Activated CD4-positive, alpha-beta T cell treated with anti-CD3 and anti-CD28 coated beads for 4 hours (primary cell): Measurements from ENCODE around the gene GNGT2.

Source experiments
- DNase-seq, 2 donors: peaks; one replicate each; pipeline ENCODE4 v3.0.0-alpha.2; 2020

The GNGT2 gene

DNA sequence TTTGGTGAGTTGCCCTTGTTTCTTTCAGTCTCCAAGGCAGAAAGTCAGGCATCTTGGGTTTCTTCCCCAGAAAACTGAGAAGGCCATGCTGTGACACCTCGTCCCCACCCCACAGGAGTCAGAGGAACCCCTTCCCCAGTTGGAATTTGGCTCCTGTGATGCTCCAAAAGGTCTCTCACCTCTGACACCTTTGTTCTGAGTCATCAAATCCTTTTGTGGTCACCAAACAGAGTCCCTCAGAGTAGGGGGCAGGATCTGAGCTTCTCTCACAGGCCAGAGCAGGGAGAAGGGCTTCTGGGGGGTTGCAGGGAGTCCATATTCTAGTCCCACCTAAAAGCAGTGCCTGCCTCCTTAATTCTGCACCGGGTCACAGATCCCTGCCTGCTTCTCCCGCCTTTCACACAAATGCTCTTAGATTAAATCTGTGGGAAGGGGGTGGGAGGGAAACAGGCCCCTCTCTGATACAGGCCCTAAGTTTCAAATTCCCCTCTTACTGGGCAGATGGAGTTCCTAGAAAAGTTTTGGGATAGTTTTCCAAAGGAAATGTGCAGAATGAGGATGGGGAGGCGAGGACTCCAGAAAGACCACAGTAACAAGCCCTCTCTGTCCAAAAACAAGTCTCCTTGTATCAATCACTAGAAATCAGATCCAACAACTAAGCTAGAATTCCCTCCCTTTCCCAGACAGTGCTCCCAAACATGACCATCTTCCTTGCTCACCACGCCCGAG lies 18.9 kb upstream of the GNGT2 start:
- DNase-seq, result no peak

DNA sequence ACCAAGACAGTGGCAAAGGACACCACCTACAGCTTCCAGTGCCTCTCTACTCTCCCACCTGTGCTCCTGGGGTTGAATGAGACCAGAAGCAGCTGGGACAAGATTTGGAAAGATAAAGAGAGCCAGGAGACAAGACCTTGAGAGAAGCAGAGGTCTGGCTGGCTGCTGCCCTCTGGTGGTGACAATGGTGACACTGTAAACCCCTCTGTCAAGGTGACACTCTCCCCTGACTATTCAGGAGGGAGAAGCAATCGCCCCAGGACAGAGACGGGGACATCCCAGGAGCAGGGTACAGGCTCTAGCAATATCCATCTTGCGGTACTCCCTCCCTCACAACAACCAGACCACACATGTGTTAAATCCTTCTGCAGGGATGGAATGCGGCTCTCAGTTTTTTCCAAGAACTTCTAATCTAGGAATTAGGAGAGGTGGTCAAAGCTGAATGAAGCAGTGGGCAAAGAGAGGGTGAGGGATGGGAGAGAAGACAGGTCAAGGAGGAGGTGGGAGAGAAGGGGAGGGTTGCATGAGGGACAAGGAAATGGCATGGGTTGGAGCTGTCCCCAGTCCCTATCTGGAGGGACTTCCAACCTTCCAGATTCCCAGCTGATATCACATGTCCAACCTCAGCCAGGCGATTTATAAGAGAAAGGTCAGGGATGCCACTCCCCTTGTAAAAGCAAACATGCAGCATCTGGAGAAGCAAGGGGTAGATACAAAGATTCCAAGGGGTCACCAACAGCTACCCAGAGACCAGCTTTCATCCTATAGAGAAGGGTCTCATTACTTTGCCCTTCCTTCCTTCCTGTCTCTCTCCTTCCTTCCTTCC lies 17.3 kb upstream of the GNGT2 start:
- DNase-seq, result peak; percentile 74 to 84

DNA sequence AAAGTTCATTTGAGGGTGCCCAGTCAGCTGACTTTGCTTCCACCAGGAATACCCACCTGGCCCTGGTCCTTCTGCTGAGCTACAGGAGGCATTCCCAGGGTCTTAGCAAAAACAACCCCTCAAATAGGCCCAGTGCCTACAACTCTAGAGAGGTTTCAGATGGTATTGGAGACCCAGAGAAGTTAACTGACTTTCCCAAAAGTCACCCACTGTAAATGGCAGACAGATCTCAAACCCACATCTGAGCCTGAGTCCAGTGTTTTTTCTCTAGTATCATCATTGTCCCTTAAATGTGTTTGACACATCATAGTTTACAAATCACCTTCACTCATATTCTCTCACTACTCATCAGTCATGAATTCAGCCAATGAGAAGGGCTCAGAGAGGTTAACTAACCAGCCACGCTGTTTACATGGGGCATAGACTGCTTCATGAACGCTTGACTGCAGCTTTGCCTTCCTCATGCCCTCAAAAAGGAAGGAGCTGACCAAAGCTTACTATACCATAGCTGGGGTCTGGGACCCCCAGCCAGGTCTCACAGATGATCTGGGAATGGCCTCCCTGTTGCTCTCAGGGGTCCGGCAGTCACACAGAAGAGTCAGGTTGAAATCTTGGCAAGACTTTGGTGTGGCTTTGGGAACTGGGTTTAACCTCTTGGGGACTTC lies 16.5 kb upstream of the GNGT2 start:
- no peak for DNase-seq

- no peak for DNase-seq
Measured at GRCh38 chr17:49225554-49226236, 15.3 kb upstream of the GNGT2 start.

- no peak for DNase-seq
Measured at GRCh38 chr17:49224997-49225337, 14.6 kb upstream of the GNGT2 start.

GRCh38 chr17:49224198-49224996 lies 14.0 kb upstream of the GNGT2 start:
- peak; percentile 32 to 50 for DNase-seq

DNA sequence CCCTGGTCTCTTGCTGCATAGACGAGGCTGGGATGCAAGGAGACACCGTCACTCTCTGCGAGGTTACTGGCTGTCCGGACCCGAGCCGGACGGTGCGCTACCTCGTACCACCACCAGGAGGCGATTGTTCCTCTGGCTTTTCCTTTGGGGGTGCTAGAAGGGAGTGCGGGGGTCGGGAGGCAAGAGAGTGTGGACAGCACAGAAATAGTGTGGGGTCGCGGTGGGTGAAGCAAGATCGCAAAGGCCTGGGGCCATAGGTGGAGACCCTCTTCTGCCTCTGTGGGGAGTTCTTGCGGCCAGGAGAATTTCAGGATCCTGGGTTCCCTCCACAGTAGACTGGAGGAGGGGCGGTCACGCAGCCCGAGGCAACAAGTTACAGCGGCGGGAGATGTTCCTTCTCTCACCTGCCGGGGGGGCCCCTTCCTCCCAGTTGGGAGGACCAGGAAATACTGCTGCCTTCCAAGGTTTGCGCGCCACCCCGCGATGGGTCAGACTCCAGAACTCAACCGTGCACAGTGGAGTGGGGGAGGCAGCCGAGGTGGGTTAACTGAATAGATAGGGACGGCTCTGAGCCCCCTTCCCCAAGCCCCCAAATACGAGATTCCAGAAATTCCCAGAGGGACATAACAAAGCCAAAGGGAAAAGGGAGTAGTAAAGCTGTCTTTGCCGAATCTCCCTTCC lies 13.3 kb upstream of the GNGT2 start:
- peak; percentile 49 to 73 for DNase-seq

GRCh38 chr17:49223168-49223516 lies 12.8 kb upstream of the GNGT2 start:
- DNase-seq, result no peak

DNA sequence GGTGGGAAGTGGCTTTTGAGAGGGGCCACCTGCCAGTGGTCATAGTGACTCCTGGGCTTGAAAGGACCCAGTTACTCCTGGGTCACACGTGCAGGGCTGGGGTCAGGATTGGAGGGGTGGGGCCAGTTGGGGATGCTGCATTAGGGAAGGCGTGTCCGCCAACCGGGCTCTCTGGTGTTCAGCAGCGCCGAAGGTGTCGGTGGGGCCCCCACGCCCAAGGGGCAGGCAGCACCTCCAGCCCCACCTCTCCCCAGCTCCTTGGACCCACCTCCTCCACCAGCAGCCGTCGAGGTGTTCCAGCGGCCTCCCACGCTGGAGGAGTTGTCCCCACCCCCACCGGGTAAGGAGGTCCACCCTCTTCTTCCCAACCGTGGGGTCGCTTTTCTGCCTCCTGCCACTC lies 9.6 kb upstream of the GNGT2 start:
- DNase-seq, result no peak

DNA sequence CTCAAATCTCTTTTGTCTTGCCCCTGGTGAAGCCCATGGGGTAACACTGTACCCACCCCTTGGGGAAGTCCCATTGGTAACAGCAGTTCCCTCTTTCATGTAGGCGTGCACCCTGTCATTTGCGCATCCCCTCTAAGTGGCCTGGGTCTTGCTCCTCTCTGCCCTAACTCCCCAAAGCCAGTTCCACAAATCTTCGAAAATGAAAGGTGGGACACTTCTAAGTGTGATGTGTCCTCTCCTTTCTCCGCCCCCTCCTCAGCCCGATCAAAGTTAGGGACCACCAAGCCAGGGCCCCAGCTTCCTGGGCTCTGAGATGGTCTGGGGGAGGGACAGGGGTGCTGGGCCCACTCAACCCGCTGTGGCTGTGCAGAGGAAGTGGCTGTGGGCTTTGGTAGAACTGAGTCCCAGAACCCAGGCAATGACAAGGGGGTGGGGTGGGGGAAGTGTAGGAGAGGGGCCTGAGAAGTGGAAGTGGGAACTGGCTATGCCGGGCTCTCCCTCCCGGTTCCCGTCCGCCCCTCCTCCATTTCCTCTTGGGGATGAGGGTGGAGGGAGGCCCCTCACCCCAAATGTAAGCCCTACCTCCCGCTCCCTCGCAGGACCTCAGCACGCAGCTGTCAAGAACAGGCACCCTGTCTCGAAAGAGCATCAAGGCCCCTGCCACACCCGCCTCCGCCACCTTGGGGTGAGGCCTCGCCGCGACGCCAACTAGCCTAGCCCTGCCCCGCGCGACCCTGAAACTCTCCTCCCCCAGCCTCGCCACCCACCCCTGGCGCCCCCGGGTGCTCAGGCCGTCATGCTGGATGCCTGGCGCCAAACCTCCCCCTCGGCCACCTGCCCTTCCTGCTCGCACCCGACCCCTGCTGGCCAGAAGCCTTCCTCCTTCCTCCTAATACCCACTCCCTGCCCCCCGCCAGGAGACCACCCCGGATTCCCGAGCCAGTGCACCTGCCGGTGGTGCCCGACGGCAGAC lies 8.9 kb upstream of the GNGT2 start:
- peak; percentile 21 to 32 for DNase-seq

DNA sequence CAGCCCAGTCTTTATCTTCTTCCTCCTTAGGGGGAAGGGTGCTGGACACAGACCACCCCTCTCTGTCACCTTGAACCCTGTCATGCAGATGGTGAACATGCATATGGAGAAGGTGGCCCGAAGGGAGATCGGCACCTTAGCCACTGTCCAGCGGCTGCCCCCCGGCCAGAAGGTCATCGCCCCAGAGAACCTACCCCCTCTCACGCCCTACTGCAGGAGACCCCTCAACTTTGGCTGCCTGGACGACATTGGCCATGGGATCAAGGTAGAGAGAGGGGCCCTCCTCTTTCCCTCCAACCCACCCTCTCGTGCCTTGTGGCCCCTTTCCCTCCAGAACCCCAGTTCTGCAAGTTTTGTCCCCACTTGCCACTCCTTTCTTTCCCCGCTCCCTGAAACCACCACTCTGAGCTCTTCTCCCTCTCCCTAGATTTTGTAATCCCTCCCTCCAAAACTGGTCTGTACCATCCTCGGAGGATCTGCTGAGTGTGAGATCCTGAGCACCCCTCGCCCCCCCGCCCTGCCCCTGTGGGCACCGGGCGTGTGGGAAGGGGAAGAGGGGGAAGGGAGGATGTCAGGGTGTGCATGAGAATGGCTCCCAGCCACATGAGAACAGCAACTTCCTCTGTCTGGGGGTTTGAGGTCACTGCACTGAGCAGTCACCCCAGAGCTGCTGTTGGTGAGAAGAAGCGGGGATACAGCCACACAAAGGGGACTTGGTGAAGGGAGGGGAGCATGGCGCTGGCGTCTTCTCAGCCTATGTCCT lies 7.5 kb upstream of the GNGT2 start:
- peak; percentile 55 to 58 for DNase-seq

DNA sequence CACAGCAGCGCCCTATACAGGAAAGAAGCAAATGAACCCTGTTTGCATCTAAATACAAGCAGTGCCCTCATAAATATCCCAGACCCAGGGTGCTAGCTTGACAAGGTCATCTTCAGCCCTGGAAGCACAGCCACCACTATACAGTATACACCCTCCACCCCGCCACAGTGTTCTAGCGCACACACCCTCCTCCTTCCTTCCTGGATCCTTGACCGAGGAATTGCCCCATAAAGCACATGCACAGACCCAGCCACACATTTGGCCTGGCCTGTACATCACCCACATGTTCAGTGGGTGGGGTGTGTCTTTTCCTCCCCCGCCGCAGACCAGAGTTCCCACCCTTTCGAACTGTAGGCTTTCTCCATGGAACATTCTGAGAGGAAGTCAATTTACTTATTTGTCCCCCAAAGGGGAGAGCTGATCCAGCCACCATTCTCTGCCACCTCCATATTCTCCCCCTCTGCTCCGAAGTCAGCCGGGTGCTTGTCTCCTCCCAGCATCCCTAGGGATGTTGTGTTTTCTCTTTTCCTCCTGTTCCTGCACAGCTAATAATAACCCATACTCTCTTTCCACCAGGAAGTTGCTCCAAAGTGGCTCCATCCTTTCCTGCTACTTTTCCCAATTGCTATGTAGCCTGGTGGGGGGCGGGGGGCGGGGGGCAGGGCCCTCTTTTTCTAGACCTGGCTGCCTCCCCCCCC lies 6.7 kb upstream of the GNGT2 start:
- DNase-seq, result no peak

DNA sequence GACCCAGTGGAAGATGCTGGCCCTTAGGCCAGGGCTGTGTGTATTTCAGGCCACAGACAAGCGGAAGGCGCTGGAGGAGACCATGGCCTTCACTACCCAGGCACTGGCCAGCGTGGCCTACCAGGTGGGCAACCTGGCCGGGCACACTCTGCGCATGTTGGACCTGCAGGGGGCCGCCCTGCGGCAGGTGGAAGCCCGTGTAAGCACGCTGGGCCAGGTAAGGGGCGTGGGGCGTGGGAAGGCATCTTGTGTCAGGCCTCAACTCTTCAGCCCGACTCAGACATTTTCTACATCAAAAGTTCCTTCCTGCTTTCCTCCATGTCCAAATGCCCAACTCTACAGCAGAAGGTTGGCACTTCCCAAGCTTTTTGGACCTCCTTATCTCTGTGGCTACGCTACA lies 6.1 kb upstream of the GNGT2 start:
- DNase-seq, result no peak

- no peak for DNase-seq
Measured at GRCh38 chr17:49214676-49215360, 4.4 kb upstream of the GNGT2 start.

- no peak for DNase-seq
Measured at GRCh38 chr17:49213847-49214246, 3.5 kb upstream of the GNGT2 start.

DNA sequence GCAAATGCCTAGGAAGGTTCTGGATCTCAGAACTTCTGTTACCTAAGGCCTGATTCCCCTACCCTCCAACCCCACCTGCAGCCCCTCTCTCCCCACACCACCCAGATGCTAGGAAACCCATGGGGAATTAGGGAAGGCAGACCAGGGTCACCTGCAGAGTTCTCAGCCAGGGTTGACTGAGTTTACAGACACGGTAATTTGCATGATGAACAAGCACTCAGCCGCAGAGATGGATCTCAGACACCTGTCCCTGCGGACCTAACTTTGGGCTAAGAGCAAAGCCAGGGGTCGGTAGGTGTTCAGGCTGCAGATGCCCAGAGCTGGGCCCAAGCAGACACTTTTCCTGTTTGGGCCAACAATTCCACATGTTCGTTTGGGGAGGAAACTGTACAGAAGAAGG lies 3.0 kb upstream of the GNGT2 start:
- no peak for DNase-seq

DNA sequence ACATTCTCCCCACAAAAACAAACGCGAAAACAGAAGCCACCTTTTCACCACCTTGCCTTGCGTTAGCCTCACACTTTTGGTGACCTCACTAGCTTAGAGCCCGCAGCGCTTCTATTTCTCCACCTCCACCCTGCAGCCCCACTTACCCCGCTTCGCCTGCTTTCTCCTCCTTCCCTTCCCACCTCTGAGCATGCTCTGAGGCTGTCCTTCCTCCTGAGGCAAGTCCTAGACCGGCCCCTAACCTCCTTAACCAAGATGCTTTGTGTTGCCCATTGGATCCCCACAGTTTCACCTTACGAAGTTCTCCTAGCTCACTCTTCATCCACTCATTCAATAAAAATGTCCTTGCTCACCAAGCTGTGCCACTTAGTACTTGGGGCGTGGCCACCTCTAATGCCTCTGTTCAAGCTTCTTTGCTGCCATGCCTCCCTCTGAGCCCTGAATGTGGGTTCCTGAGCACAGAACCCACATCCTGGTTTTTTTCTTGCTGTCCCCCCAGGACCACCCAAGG lies 1.3 kb downstream of the GNGT2 start:
- no peak for DNase-seq

DNA sequence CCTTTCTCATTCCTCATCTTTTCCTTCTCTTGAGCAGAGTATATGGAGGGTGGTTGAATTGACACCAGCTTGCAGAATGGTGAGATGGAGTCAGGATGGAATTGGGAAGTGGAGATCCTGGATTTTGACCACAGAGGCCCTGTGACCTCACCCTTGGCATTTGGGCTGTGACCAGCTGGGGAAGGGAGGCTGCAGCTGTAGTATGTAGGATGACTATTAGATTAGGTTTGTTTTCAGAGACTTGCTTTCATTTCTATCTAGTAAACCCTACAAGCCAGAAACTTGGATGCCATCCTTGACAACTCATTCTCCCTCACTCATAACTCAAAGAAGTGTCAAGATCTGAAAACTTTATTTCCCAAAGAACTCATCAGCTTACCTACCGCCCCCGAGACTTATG lies 5.9 kb downstream of the GNGT2 start:
- no peak for DNase-seq
